HG02759 (cell line): ENCODE measurements around the gene IGFLR1.

Experiments
- ATAC-seq: cut with Tn5 transposase; IDR thresholded peaks from one replicate; pipeline ENCODE4 v1.9.1; 2021; ENCODE audit warnings: mild to moderate bottlenecking, moderate library complexity; ENCODE audit not compliant: unreplicated experiment

IGFLR1 gene

DNA sequence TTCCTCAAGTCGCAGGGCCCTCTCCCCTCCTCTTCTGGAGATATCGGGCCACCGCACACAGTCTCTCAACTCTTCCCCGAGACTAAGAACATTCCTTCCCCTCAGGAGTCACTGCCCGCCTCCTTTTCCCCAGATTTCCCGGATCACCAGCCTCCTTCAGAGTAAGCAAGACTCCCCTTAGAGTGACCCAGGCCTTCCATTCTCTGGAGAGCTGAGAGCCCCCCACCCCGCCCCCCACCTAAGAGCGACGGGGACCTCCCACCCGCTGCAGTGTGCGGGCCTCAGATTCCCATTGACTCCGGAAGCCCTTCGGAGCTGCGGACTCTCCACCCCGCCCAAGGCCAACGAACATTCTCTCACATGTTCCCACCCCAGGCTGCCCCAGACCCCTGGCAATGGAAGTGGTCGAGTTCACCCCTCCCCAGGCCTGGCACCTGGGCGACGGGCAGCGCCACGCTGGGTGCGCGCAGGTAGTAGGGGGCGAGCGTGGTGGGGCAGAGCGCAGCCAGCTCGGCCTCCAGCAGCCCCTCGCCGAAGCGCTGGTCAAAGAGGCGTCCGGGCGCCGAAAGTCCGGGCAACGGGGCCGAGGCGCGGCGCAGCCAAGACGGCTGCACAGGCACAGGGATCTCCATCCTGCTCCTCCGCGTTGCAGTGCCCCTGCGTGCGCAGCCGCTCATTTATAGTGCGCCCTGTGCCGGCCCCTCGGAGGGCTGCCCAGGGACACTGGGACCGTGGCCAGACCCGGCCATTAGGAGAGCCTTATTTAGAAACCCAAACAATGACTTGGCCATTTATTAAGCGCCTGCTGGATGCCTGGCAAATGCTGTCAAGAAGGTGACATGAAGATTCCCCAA, 14.4 kb upstream of the IGFLR1 start, which contains the start of gene HSPB6:
Gene HSPB6 (minus strand): TSS at position 653 of the 854 bp plus-strand sequence. CDS start 21 bp downstream, at position 632.
- no peak for ATAC-seq

GRCh38 chr19:35755550-35756376, 13.5 kb upstream of the IGFLR1 start:
- no peak for ATAC-seq

DNA sequence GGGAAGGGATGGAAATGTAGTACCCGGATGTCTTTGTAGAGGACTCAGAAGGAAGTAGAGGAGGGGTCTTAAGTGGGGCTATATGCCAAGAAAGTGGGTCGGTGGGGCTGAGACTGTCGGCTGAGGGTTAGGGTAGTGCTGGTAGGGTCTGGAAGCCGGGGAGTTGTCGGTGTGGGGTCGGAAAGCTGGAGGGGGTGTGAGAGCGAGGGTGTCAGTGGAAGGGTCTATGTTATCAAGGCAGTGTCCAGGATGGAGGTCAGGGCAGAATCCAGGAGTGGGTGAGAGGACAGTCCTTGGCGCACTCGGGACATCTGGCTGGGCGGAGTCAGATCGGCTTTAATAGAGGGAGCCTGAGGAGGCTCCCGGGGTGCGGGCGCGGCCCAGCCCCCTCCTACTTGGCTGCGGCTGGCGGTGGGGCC, 12.9 kb upstream of the IGFLR1 start:
- no peak for ATAC-seq

DNA sequence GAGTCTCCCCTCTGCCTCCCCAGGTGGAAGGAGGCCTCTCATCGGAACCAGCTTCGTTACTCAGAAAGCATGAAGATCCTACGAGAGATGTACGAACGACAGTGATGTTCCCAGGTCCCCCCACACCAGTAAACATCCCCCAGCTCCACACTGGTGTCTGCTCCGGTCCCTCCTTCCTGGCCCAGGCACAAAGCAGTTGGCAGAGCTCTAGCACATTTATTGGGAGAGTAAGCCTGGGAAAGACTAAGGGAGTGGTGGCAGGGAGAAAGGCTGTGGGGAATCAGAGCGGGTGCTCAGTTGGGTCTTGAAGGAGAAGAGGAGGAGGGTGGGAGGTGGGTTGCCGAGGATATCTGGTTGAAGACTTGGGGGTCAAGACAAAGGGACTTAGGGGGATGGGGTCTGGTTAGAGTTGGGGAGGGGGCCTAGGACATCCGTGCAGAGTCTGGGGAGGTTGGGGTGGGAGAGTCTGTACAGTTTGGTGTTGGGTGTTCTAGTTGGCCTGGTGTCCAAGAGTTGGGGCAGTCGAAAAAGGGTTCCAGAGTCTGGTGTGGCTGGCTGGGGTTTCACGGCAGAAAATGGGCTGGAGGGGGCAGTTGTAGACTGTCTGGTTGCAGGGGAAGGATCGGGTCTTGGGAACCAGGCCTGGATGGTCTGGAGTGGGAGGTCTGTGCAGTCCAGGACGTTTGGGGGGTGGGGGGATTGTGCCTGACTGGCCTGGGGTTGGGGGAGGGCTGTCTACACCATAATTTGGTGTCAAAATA, 12.3 kb upstream of the IGFLR1 start:
- no peak for ATAC-seq

DNA sequence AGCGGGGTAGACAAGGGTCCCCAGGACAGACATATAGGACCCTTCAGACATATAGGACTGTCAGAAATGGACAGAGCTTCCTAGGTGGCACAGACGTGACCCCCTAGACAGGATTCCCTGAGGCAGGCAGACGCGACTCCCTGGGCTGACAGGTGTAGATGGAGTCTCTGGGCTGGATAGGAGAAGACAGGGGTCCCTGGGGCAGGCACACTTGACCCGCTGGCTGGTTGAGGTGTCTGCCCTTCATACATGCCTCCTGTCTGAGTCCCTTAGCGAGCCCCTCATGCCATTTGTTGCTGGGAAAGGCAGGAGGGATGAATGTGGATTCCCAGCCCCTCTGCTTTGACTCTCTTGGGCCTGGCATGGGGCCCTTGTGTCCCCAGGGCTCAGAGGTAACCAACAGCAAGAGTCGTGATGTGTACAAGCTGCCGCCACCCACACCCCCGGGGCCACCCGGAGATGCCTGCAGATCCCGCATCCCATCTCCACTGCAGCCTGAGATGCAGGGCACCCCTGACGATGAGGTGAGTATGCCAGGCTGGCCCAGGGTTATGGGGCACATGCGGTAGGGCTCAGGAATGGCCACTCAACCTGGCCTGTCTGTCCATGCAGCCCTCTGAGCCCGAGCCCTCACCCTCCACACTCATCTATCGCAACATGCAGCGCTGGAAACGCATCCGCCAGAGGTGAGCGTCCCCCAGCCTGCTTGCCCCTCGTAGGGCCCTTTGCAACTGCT, 11.6 kb upstream of the IGFLR1 start:
- ATAC-seq = no peak

DNA sequence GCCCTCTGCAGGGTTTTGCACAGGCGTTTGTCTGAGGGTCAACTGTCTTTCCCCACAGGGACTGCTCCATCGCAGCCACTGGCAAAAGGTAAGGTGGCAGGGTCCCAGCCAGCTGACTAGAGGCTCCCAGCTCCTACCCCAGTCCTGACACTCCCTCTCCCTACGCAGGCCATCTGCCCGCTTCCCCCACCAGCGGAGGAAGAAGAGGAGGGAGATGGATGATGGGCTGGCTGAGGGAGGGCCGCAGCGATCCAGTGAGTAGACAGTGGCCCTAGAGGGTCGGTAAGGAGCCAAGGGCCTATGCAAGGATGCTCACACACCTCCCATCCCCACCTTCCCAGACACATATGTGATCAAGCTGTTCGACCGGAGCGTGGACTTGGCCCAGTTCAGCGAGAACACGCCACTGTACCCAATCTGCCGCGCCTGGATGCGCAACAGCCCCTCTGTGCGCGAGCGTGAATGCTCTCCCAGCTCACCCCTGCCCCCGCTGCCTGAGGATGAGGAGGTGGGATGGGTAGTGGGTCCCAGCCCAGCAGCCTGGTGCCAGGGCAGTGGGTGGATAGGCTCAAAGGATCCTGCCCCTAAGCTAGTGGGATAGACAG, 10.6 kb upstream of the IGFLR1 start:
- ATAC-seq = no peak

DNA sequence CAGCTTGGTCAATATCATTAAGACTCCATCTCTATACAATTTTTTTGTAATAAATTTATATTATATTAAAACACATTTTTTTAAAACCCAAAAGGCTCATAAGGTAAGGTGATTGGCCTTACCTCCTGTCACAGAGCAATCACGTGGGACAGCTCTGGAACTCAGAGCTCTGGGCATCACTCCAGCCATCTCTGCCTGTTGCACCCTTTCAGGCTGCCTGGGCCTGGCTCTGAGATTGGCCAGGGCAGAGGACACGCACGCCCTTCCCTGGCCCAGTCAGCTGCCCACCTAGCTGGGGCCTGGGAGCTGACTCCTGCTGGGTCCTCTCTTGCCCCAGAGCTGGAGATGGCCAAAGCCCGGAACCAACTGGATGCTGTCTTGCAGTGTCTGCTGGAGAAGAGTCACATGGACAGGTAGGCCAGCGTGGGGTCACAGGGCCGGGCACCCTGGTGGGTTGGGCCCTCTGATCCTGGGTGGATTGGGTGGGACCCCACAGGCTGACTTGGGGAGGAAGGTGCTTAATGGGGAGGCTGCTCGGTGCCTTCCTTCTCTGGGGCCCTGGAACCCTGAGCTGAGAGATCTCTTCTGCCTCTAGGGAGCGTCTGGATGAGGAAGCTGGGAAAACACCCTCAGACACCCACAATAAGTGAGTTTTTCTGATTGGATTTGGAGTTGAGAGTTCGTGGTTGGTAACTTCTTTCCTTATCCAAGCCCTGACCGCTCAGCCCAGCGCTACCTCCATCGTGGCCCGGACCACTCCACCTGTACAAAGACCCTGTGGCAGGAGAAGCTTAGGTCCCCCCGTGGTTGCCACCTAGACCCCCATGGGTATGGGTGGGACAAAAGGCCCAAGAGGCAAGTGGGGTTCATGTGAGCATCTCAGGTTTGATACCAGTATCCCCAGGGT, 9.8 kb upstream of the IGFLR1 start:
- no peak for ATAC-seq

GRCh38 chr19:35750167-35750566, 7.9 kb upstream of the IGFLR1 start:
- ATAC-seq = no peak

DNA sequence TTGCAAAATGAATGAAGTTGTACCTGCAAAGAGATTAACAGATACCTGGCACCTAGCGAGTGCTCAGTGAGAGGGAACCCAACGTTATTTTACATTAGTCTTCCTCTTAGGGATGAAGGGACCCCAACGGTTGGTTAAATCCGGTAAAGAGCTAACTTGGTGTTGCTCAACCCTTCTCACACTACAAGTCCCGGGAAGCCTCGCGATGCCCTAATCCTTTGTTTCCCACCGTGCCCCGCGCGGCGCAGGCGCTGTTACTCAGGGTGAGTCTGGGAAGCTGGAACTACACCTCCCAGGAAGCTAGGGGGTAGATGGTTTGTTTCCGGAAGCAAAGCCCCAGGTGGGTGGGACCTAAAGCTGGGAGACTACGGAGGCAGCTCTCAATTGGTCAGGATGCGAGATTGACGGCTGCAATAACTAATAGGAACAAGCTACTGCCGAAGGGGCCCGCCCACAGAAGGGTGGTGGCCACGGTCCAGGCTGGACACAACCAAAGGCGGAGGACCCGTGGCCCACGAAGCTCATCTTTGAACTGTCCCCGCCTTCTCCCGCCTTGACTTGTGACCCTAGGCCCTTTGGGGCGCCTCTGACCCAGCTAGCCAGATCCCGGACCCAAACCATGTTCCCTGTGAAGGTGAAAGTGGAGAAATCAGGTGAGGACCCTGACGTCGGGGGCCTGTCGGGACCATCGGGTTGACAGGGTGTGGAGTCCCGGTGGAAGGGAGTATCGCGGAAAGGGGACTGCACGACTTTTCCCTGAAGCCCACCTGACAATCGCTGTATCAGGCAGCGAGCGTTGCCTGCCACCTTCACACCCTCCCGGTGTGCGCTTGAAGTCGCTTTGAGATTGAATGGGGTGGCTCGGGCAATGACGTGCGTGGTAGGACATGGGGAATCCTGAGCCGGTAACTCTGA, 6.1 kb upstream of the IGFLR1 start, which contains the start of gene LIN37:
Gene LIN37 (plus strand): TSS at position 471 of the 915 bp plus-strand sequence. CDS start 149 bp downstream, at position 620.
- ATAC-seq = peak; percentile 69

DNA sequence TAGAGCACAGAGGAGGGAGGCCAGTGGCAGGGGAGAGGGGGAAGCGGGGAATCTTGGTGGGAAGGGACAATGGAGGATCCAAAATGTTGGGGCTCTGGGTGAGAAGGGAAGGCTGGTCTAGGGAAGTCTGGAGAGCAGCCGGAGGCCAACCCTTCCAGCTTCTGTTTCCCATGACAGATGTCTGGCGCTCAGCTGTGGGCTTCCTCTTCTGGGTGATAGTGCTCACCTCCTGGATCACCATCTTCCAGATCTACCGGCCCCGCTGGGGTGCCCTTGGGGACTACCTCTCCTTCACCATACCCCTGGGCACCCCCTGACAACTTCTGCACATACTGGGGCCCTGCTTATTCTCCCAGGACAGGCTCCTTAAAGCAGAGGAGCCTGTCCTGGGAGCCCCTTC, 4.3 kb upstream of the IGFLR1 start:
- ATAC-seq = no peak

GRCh38 chr19:35746087-35746462, 3.8 kb upstream of the IGFLR1 start:
- no peak for ATAC-seq

- peak; percentile 47 for ATAC-seq
Observed at GRCh38 chr19:35745328-35746086, 3.3 kb upstream of the IGFLR1 start, which contains the start of the genes PSENEN and U2AF1L4. TSS of gene PSENEN (plus strand) at chr19:35745651. CDS start at chr19:35745931, 280 bp downstream. TSS of gene U2AF1L4 (minus strand) at chr19:35745418. CDS start at chr19:35745391, 27 bp downstream.

DNA sequence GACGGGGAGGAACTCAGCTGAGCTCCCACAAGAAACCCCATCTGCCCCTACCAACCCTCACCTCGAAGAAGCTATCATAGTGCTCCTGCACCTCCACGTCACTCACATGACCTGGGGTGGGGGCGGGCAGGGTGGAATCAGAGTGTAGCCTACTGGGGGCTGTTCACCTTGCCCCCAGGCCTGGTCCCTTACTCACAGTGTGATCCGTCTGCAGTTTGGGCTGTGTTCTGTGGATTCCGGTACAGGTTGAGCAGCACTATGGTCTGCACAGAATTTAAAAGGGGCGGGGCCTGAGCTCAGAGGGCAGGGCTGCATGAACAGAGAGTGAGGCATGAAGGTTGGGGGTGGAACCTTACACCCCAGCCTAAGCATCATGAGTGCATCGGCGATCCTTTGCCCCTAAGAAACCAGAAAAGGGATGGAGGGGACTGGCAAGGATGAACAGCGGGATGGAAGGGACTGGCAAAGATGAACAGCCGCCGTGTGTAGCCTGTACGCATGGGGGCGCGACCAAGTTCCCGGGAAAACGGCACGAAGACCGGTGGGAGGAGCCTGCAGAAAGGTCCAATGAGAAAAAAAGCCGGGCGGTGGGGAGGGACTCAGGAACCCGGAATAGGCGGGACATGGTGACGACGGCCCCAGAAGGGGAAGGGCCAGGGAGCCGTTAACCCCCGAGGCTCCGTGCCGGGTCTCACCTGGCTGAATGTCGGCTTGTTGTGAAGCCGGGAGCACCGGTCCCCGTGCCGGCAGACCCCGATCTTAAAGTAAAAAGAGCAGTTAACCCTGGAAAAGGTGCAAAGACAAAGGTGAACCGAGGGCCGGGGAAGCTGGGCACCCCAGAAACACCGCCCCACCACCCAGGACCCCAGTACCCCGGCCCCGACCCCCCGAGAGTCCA, 2.4 kb upstream of the IGFLR1 start:
- peak; percentile 36 for ATAC-seq

DNA sequence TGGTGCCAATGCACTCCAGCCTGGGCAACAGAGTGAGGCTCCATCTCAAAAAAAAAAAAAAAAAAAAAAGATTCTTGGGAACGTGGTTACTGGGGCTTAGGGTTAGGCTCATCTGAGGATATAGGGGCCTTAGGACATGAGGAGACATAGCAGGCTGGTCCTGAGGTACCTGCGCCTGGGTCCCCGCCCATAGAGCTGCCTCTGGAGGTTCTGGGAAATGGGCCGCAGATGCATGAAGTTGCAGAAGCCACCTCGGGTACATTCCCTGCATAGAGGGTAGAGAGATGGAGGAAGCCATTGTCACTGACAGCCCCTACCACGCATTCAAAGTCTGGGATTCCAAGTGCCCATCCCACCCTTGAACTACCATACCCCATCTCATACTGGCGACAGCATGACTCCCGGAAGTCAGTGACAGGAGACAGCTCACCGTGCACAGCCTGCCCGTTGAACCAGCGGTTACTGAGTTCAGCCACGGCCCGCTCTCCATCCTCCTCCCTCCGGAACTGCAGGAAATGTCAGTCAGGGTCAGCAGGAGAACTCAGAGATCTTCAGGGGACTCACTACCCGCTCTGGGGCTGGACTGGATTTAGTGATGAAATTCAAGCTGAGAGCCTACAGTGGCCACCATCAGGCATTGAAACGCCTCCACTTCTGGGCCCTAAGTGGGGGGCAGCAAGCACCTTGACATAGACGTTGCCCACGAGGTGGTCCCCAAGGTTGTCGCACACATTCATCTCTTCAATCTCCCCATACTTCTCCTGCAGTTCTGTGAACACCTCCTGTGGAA, 1.6 kb upstream of the IGFLR1 start:
- no peak for ATAC-seq

DNA sequence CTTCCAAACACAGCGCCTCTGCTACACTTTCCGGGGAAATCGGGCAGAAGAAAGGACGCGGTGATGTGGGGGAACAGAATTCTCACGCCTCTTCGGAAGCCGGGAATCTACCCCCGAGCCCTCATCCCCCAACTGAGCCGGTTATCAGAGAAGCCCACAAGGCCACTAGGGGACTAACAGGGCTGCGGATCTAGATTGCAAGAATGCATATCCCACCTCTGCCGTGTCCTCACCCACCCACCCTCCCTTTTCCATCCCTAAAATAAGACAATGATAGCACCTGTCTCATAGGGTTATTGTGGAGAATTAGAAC, 1.1 kb downstream of the IGFLR1 start:
- ATAC-seq = no peak
